GM19397 (cell line): Measurements from ENCODE around the gene MTCL1.

Experiments used
- ATAC-seq: cut with Tn5 transposase; IDR thresholded peaks from one replicate; pipeline ENCODE4 v1.9.1; 2021; ENCODE audit warnings: mild to moderate bottlenecking, moderate library complexity; ENCODE audit not compliant: unreplicated experiment

The MTCL1 gene

GRCh38 chr18:8766559-8767293 lies 61.4 kb downstream of the MTCL1 start:
- ATAC-seq = no peak

GRCh38 chr18:8767340-8767739 lies 62.0 kb downstream of the MTCL1 start:
- ATAC-seq = no peak

GRCh38 chr18:8769509-8770095 lies 64.2 kb downstream of the MTCL1 start:
- no peak for ATAC-seq

GRCh38 chr18:8770657-8771056 lies 65.3 kb downstream of the MTCL1 start:
- ATAC-seq = no peak

GRCh38 chr18:8771930-8772329 lies 66.6 kb downstream of the MTCL1 start:
- ATAC-seq = no peak

GRCh38 chr18:8773980-8774379 lies 68.6 kb downstream of the MTCL1 start:
- no peak for ATAC-seq

- ATAC-seq = no peak
These were observed 70.9 kb downstream of the MTCL1 start for GRCh38 chr18:8776013-8776943.

- no peak for ATAC-seq
These were observed 72.5 kb downstream of the MTCL1 start for GRCh38 chr18:8777846-8778245.

GRCh38 chr18:8778386-8778785 lies 73.0 kb downstream of the MTCL1 start:
- ATAC-seq = no peak

GRCh38 chr18:8778824-8779223 lies 73.5 kb downstream of the MTCL1 start:
- ATAC-seq = no peak

GRCh38 chr18:8779251-8779650 lies 73.9 kb downstream of the MTCL1 start:
- ATAC-seq = no peak

- no peak for ATAC-seq
These were observed 74.9 kb downstream of the MTCL1 start for GRCh38 chr18:8780227-8780626.

GRCh38 chr18:8781671-8782070 lies 76.3 kb downstream of the MTCL1 start:
- no peak for ATAC-seq

GRCh38 chr18:8783335-8783993 lies 78.1 kb downstream of the MTCL1 start:
- no peak for ATAC-seq

GRCh38 chr18:8783994-8784530 lies 78.7 kb downstream of the MTCL1 start:
- ATAC-seq = no peak

- no peak for ATAC-seq
These were observed 79.9 kb downstream of the MTCL1 start for GRCh38 chr18:8785261-8785660.

- ATAC-seq = no peak
These were observed 80.6 kb downstream of the MTCL1 start for GRCh38 chr18:8785855-8786482.

- no peak for ATAC-seq
These were observed 81.4 kb downstream of the MTCL1 start for GRCh38 chr18:8786483-8787370.

- ATAC-seq = no peak
These were observed 82.0 kb downstream of the MTCL1 start for GRCh38 chr18:8787371-8787670.

GRCh38 chr18:8787794-8788193 lies 82.4 kb downstream of the MTCL1 start:
- no peak for ATAC-seq
